GM12891 (cell line): ENCODE results near the gene KLKB1.

Experiments
- DNase-seq: peaks from one replicate; pipeline ENCODE4 v3.0.0; 2011; ENCODE audit warnings: low spot score; ENCODE audit not compliant: insufficient read length
- FAIRE-seq: peaks from 2 replicates; lab custom pipeline; 2011; peaks lifted over from hg19 to GRCh38; lab: Jason Lieb, UNC
- PAX5 ChIP-seq: IDR thresholded peaks from 2 replicates; pipeline ENCODE4 v1.6.1; 2011; ENCODE audit warnings: low read length, moderate library complexity, mild to moderate bottlenecking; ENCODE audit not compliant: insufficient read depth, severe bottlenecking
- POLR2A ChIP-seq: IDR thresholded peaks from 2 replicates; pipeline ENCODE4 v1.6.1; 2011; ENCODE audit warnings: low read depth, low read length, control low read depth
- POLR2AphosphoS5 ChIP-seq: IDR thresholded peaks from 2 replicates; pipeline ENCODE4 v1.6.1; 2011; ENCODE audit warnings: low read depth, low read length, control low read depth
- POU2F2 ChIP-seq: IDR thresholded peaks from 2 replicates; pipeline ENCODE4 v1.6.1; 2011; ENCODE audit warnings: low read depth, mild to moderate bottlenecking, control low read depth, low read length, moderate library complexity
- SPI1 ChIP-seq: IDR thresholded peaks from 2 replicates; pipeline ENCODE4 v1.6.1; 2011; ENCODE audit warnings: low read depth, low read length, control low read depth
- TAF1 ChIP-seq: IDR thresholded peaks from 2 replicates; pipeline ENCODE4 v1.6.1; 2011; ENCODE audit warnings: low read depth, low read length, control low read depth

The KLKB1 gene

GRCh38 chr4:186200516-186200915 is 26.8 kb upstream of the KLKB1 start:
- no peak for FAIRE-seq
- TF ChIP-seq PAX5 (no peak), SPI1 (no peak), TAF1 (no peak), POLR2A (no peak), POU2F2 (no peak), POLR2AphosphoS5 (no peak)

GRCh38 chr4:186201010-186201409 is 26.3 kb upstream of the KLKB1 start:
- no peak for DNase-seq
- no peak for FAIRE-seq
- TF ChIP-seq POLR2AphosphoS5 (no peak), TAF1 (no peak), POLR2A (no peak), SPI1 (no peak), PAX5 (no peak), POU2F2 (no peak)

More at GRCh38 chr4:186200516-186200915, 26.8 kb upstream of the KLKB1 start:
- no peak for DNase-seq

GRCh38 chr4:186201535-186202230 is 25.6 kb upstream of the KLKB1 start:
- DNase-seq (peak; percentile 45), FAIRE-seq (no peak)

GRCh38 chr4:186202490-186203140 is 24.7 kb upstream of the KLKB1 start:
- FAIRE-seq (peak; percentile 95), DNase-seq (no peak)
- no peak for TF ChIP-seq POLR2AphosphoS5
- TF ChIP-seq PAX5: no peak
- TF ChIP-seq TAF1: no peak
- TF ChIP-seq SPI1: no peak
- TF ChIP-seq POLR2A: no peak
- no peak for TF ChIP-seq POU2F2

More at GRCh38 chr4:186201535-186202230, 25.6 kb upstream of the KLKB1 start:
- no peak for TF ChIP-seq POLR2A
- TF ChIP-seq TAF1: no peak
- no peak for TF ChIP-seq PAX5
- TF ChIP-seq SPI1: 0 out of 2 replicates have a peak, but pooled peaks have one; percentile 0

GRCh38 chr4:186203406-186203805 is 23.9 kb upstream of the KLKB1 start:
- FAIRE-seq: no peak
- DNase-seq: no peak
- TF ChIP-seq POLR2A (no peak), SPI1 (no peak), PAX5 (no peak), POU2F2 (no peak), POLR2AphosphoS5 (no peak), TAF1 (no peak)

GRCh38 chr4:186204103-186204559 is 23.2 kb upstream of the KLKB1 start:
- TF ChIP-seq POLR2A (no peak), SPI1 (no peak), POLR2AphosphoS5 (no peak), PAX5 (no peak), TAF1 (no peak)
- FAIRE-seq: no peak
- DNase-seq: no peak

GRCh38 chr4:186204686-186205085 is 22.6 kb upstream of the KLKB1 start:
- TF ChIP-seq PAX5 (no peak), POLR2A (no peak), SPI1 (no peak), POU2F2 (no peak)
- no peak for FAIRE-seq
- DNase-seq: no peak

GRCh38 chr4:186205156-186205555 is 22.2 kb upstream of the KLKB1 start:
- DNase-seq: no peak
- no peak for FAIRE-seq
- no peak for TF ChIP-seq POLR2A
- no peak for TF ChIP-seq SPI1
- TF ChIP-seq POLR2AphosphoS5: no peak
- no peak for TF ChIP-seq PAX5
- TF ChIP-seq TAF1: no peak
- TF ChIP-seq POU2F2: no peak

- DNase-seq: no peak
- no peak for FAIRE-seq
- TF ChIP-seq SPI1: no peak
- no peak for TF ChIP-seq TAF1
- no peak for TF ChIP-seq POU2F2
- no peak for TF ChIP-seq POLR2A
- TF ChIP-seq POLR2AphosphoS5: no peak
- no peak for TF ChIP-seq PAX5
Measured at GRCh38 chr4:186216465-186217024, 10.8 kb upstream of the KLKB1 start.
